PC-3 (cell line): Measurements from ENCODE around the gene SYNGR4.

ENCODE experiments used
- EZH2 ChIP-seq: fragments of 300-600 bp; sonication (generic); IDR thresholded peaks from one replicate; pipeline ENCODE4 v1.6.1; 2017; ENCODE audit warnings: antibody characterized with exemption, mild to moderate bottlenecking, low read length; ENCODE audit not compliant: unreplicated experiment
- EZH2phosphoT487 ChIP-seq: fragments of 300-600 bp; sonication (generic); IDR thresholded peaks from 2 replicates; pipeline ENCODE4 v1.6.1; 2018; ENCODE audit warnings: mild to moderate bottlenecking, antibody characterized with exemption, low read length, borderline replicate concordance
- TF ChIP-seq, protein P1 (sequence below): fragments of 300-600 bp; sonication (generic); conservative IDR thresholded peaks from 2 replicates; pipeline ENCODE4 v1.5.1; 2017; ENCODE audit warnings: antibody characterized with exemption, low read depth, mild to moderate bottlenecking, low read length

DNA sequence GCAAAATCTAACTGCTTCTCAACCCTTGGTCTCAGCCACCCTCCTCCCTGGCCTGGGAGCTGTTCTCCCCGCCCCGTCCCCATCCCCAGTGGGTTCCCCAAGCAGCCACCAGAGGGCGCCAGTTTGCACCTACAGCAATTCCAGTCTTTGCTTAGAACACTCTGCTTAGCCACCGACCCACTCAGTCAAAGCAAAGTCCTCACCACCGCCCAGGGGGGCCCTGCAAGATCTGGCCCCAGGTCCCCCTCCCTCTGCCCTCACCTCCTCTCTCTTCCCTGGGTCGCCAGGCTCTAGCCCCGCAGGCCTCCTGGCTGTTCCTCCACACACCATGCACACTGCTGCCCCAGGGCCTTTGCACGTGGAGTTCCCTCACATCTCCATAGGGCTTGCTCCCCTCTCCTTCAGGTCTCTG lies 12.8 kb upstream of the SYNGR4 start:
- TF ChIP-seq EZH2: no peak
- TF ChIP-seq, protein P1, sequence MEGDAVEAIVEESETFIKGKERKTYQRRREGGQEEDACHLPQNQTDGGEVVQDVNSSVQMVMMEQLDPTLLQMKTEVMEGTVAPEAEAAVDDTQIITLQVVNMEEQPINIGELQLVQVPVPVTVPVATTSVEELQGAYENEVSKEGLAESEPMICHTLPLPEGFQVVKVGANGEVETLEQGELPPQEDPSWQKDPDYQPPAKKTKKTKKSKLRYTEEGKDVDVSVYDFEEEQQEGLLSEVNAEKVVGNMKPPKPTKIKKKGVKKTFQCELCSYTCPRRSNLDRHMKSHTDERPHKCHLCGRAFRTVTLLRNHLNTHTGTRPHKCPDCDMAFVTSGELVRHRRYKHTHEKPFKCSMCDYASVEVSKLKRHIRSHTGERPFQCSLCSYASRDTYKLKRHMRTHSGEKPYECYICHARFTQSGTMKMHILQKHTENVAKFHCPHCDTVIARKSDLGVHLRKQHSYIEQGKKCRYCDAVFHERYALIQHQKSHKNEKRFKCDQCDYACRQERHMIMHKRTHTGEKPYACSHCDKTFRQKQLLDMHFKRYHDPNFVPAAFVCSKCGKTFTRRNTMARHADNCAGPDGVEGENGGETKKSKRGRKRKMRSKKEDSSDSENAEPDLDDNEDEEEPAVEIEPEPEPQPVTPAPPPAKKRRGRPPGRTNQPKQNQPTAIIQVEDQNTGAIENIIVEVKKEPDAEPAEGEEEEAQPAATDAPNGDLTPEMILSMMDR: peak; percentile 77
- no peak for TF ChIP-seq EZH2phosphoT487
